ENCODE data around the gene GNMT.
"Not testable (repeated sequence)": the region's sequence is repeated elsewhere in the genome, so short reads cannot be mapped to it uniquely, and the experiment has no call there.

The GNMT gene

DNA sequence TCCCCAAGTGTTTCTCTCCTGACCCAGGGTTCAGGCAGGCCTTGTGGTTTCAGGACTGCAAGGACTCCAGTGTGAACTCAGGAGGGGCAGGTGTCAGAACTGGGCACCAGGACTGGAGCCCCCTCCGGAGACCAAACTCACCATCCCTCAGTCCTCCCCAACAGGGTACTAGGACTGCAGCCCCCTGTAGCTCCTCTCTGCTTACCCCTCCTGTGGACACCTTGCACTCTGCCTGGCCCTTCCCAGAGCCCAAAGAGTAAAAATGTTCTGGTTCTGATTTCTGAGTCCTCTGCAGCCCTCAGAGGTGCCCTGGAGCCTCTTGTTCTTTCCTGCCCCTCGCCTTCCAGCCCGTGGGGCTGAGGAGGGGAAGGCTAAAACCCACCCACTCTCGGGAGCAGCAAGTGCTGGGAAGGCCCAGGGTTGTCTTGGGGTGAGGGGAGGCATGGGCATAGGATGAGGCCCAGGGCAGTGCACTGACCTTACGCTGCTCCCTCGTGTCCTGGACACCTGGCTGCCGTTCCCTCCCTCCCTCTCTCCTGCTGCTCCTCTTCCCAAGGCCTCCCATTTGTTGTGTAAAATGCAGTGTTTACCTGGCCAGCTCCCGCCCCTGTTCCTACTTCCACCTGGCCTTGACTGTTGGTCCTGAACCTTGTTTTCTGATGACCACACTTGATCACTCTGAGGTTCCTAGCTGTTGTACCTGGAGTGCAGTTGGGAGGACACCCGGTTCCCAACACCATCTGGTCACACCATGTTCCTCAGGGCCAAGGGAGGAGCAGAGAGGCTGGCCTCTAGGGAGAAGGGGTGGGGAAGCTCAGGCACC is 21.4 kb upstream of the GNMT start:
- H3K4me3 ChIP-seq (ENCODE audit: low read depth, low read length): no peak overlapping the region
- ChIA-PET CTCF (no interaction called here), POLR2A (interaction anchor here (1.7 kb wide), 1 partner anchor 10 kb away, joined by 6 read pairs; the partner anchor contains the start of gene CNPY3)
- no peak for DNase-seq (ENCODE audit: low read depth, low spot score)
- TF ChIP-seq, protein P1, sequence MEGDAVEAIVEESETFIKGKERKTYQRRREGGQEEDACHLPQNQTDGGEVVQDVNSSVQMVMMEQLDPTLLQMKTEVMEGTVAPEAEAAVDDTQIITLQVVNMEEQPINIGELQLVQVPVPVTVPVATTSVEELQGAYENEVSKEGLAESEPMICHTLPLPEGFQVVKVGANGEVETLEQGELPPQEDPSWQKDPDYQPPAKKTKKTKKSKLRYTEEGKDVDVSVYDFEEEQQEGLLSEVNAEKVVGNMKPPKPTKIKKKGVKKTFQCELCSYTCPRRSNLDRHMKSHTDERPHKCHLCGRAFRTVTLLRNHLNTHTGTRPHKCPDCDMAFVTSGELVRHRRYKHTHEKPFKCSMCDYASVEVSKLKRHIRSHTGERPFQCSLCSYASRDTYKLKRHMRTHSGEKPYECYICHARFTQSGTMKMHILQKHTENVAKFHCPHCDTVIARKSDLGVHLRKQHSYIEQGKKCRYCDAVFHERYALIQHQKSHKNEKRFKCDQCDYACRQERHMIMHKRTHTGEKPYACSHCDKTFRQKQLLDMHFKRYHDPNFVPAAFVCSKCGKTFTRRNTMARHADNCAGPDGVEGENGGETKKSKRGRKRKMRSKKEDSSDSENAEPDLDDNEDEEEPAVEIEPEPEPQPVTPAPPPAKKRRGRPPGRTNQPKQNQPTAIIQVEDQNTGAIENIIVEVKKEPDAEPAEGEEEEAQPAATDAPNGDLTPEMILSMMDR (IDR thresholded peaks at IDR 0.05; ENCODE audit: insufficient read depth, low read length, missing control alignments): no peak

DNA sequence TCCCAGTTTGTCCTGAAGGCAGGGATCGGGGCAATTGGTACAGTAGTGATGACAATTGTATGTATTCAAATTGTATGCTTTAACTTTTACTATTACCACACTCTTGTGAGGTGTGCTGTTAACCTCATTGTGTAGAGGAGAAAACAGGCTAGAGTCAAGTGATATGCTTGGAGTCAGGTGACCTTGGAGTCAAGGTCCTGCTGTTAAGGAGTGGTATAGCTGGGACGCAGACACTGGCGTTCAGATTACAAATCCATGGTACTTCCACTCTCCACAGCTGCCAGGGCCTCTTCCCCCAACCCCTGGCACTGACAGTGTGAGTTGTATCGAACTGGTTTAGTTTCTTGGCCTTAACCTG is 20.8 kb upstream of the GNMT start:
- POLR2A ChIA-PET: no interaction called here
- CTCF ChIA-PET: no interaction called here
- H3K4me3 ChIP-seq (ENCODE audit: low read depth, low read length): no peak overlapping the region
- TF ChIP-seq, protein P1 (IDR thresholded peaks at IDR 0.05; ENCODE audit: insufficient read depth, low read length, missing control alignments): no peak
- no peak for DNase-seq (ENCODE audit: low read depth, low spot score)

- DNase-seq (ENCODE audit: low read depth, low spot score): no peak
- TF ChIP-seq, protein P1 (IDR thresholded peaks at IDR 0.05; ENCODE audit: insufficient read depth, low read length, missing control alignments): no peak
- no peak overlapping the region for H3K4me3 ChIP-seq (ENCODE audit: low read depth, low read length)
- ChIA-PET POLR2A (interaction anchor here (1.2 kb wide), 1 partner anchor 11 kb away, joined by 3 read pairs; no protein-coding TSS in a partner anchor), CTCF (interaction anchor here (0.6 kb wide), 1 partner anchor 10 kb away, joined by 3 read pairs; no protein-coding TSS in a partner anchor)
Measured at GRCh38 chr6:42940493-42941045, 20.0 kb upstream of the GNMT start.

DNA sequence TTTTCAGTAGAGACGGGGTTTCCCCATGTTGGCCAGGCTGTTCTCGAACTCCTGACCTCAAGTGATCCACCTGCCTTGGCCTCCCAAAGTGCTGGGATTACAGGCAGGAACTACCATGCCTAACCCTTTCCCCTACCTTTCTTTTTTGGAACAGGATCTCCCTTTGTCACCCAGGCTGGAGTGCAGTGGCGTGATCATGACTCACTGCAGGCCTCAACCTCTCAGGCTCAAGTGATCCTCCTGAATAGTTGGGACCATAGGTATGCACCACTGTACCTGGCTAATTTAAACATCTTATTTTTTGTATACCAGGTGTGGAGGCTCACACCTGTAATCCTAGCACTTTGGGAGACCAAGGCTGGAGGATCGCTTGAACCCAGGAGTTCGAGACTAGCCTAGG is 19.2 kb upstream of the GNMT start:
- not testable (repeated sequence) for H3K4me3 ChIP-seq (ENCODE audit: low read depth, low read length); DNase-seq (ENCODE audit: low read depth, low spot score)
- ChIA-PET POLR2A (interaction anchor here (1.2 kb wide), 1 partner anchor 12 kb away, joined by 3 read pairs; no protein-coding TSS in a partner anchor), CTCF (interaction anchor here (0.6 kb wide), 1 partner anchor 11 kb away, joined by 3 read pairs; no protein-coding TSS in a partner anchor)

GRCh38 chr6:42942444-42942843 is 18.1 kb upstream of the GNMT start:
- TF ChIP-seq, protein P1 (IDR thresholded peaks at IDR 0.05; ENCODE audit: insufficient read depth, low read length, missing control alignments): no peak
- DNase-seq (ENCODE audit: low read depth, low spot score): no peak
- POLR2A ChIA-PET: no interaction called here
- no peak overlapping the region for H3K4me3 ChIP-seq (ENCODE audit: low read depth, low read length)
- CTCF ChIA-PET: no interaction called here

DNA sequence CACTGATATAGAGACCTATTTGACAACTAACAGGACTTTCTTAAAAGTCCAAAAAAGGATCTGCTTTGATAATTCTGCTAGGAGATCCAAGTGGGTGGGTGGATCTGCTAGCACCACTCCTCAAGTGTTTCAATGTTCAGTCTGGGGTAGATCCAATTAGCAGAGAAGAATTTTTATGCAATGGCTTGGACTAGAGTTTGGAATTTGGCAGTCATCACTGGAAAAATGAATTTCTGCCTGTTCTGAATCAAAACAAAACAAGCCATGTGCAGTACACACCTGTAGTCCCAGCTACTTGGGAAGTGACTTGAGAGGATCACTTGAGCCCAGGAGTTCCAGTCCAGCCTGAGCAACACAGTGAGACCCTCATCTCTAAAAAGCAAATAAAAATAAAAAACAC is 12.6 kb upstream of the GNMT start:
- ChIA-PET POLR2A (no interaction called here), CTCF (no interaction called here)
- TF ChIP-seq, protein P1 (IDR thresholded peaks at IDR 0.05; ENCODE audit: insufficient read depth, low read length, missing control alignments): no peak
- no peak overlapping the region for H3K4me3 ChIP-seq (ENCODE audit: low read depth, low read length)
- no peak for DNase-seq (ENCODE audit: low read depth, low spot score)

Measured in AG04449 (cell line).